Calu3 (cell line): ENCODE data around the gene BAZ1A. TPM values are rescaled to one million over a fixed set of nuclear protein-coding genes. Genes with fewer than 3 reads are reported as not detected.
"Not testable (repeated sequence)": the region's sequence is repeated elsewhere in the genome, so short reads cannot be mapped to it uniquely, and the experiment has no call there.

Experiments used
- BruUV-seq: library from RNA; stranded (reverse); fragments of 400-500 nt; replicated peaks from 2 replicates; lab custom pipeline; 2021; lab: Mats Ljungman, UMichigan
- CTCF ChIA-PET: fragments of 300-600 bp; sonication (Branson Sonifier 250); formaldehyde crosslinking; loops from one replicate; lab custom pipeline; 2022; ENCODE audit warnings: antibody characterized with exemption; lab: Charles Lee
- DNase-seq: peaks from one replicate; pipeline ENCODE4 v3.0.0; 2022
- H3K27ac Mint-ChIP-seq: one replicate; pipeline ENCODE4 v1.8.0; 2022; ENCODE audit warnings: mixed read lengths; ENCODE audit not compliant: unreplicated experiment
- H3K27me3 Mint-ChIP-seq: one replicate; pipeline ENCODE4 v1.8.0; 2022; ENCODE audit warnings: mixed read lengths; ENCODE audit not compliant: unreplicated experiment
- H3K36me3 Mint-ChIP-seq: one replicate; pipeline ENCODE4 v1.8.0; 2022; ENCODE audit warnings: mild to moderate bottlenecking, moderate library complexity, mixed read lengths; ENCODE audit not compliant: insufficient read depth, unreplicated experiment
- H3K4me1 Mint-ChIP-seq: one replicate; pipeline ENCODE4 v1.8.0; 2022; ENCODE audit warnings: mild to moderate bottlenecking, low read depth, mixed read lengths; ENCODE audit not compliant: unreplicated experiment
- H3K4me3 Mint-ChIP-seq: one replicate; pipeline ENCODE4 v1.8.0; 2022; ENCODE audit warnings: mild to moderate bottlenecking, low read depth, moderate library complexity, mixed read lengths; ENCODE audit not compliant: unreplicated experiment
- H3K9me3 Mint-ChIP-seq: one replicate; pipeline ENCODE4 v1.8.0; 2022; ENCODE audit warnings: low read depth, mixed read lengths; ENCODE audit not compliant: unreplicated experiment
- intact Hi-C: fragments of 100-400 bp; cut with micrococcal nuclease; formaldehyde crosslinking; loops from one replicate; pipeline ENCODE4 v1.10.0; 2022; ENCODE audit not compliant: unreplicated experiment
- total RNA-seq: library from RNA; stranded (reverse); gene quantifications from 2 replicates; pipeline ENCODE4 v1.2.3, GENCODE V29; 2022
- TF ChIP-seq, protein P1 (sequence below): fragments of 200-600 bp; IDR thresholded peaks from one replicate; pipeline ENCODE4 v1.8.0; 2022; ENCODE audit warnings: antibody characterized with exemption; ENCODE audit not compliant: unreplicated experiment

BAZ1A gene
- total RNA-seq, 1 experiment from 2014 or later = 35.7 TPM

- CTCF ChIA-PET = no interaction called here
These were observed 124.9 kb downstream of the BAZ1A start for GRCh38 chr14:34750233-34750632.

DNA sequence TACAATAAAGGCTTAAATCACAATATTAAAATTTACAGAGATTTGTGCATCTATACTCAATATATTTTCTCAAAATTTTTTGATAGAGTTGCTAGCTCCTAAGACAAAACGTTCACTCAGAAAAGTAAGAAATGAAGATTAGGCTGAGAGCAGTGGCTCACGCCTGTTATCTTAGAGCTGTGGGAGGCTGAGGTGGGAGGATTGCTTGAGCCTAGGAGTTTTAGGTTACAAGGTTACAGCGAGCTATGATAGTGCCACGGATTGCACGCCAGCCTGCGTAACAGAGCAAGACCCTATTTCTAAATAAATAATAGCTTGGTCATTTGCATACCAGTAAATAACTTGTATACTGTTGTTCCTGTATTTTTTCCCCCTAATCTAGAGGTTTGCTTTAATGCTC, 125.8 kb downstream of the BAZ1A start:
- no TSS peak for BruUV-seq
- H3K4me1 Mint-ChIP-seq = no peaks in the 10 kb centered on the region
- H3K27ac Mint-ChIP-seq = no peak overlapping the region
- no peaks in the 10 kb centered on the region for H3K27me3 Mint-ChIP-seq
- DNase-seq = no peak
- H3K9me3 Mint-ChIP-seq = no peaks in the 10 kb centered on the region
- TF ChIP-seq, protein P1, sequence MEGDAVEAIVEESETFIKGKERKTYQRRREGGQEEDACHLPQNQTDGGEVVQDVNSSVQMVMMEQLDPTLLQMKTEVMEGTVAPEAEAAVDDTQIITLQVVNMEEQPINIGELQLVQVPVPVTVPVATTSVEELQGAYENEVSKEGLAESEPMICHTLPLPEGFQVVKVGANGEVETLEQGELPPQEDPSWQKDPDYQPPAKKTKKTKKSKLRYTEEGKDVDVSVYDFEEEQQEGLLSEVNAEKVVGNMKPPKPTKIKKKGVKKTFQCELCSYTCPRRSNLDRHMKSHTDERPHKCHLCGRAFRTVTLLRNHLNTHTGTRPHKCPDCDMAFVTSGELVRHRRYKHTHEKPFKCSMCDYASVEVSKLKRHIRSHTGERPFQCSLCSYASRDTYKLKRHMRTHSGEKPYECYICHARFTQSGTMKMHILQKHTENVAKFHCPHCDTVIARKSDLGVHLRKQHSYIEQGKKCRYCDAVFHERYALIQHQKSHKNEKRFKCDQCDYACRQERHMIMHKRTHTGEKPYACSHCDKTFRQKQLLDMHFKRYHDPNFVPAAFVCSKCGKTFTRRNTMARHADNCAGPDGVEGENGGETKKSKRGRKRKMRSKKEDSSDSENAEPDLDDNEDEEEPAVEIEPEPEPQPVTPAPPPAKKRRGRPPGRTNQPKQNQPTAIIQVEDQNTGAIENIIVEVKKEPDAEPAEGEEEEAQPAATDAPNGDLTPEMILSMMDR = no peak
- H3K4me3 Mint-ChIP-seq = no peak overlapping the region
- H3K36me3 Mint-ChIP-seq = no peaks in the 10 kb centered on the region
- intact Hi-C loops = no loop called here
- CTCF ChIA-PET = no interaction called here

More at GRCh38 chr14:34750233-34750632, 124.9 kb downstream of the BAZ1A start:
- no TSS peak for BruUV-seq
- TF ChIP-seq, protein P1 = no peak
- no peaks in the 10 kb centered on the region for H3K27me3 Mint-ChIP-seq
- H3K27ac Mint-ChIP-seq = no peak overlapping the region
- H3K4me3 Mint-ChIP-seq = no peak overlapping the region
- H3K4me1 Mint-ChIP-seq = no peaks in the 10 kb centered on the region
- H3K9me3 Mint-ChIP-seq = no peaks in the 10 kb centered on the region
- no peak for DNase-seq
- H3K36me3 Mint-ChIP-seq = no peaks in the 10 kb centered on the region
- intact Hi-C loops = no loop called here

GRCh38 chr14:34742270-34743115, 132.7 kb downstream of the BAZ1A start:
- BruUV-seq = no TSS peak
- Mint-ChIP-seq H3K27ac (no peak overlapping the region), H3K4me3 (no peak overlapping the region), H3K36me3 (no peaks in the 10 kb centered on the region), H3K9me3 (no peaks in the 10 kb centered on the region), H3K4me1 (peaks cover 11% of the 10 kb centered on the region), H3K27me3 (no peaks in the 10 kb centered on the region)
- DNase-seq = no peak
- CTCF ChIA-PET = interaction anchor here (0.5 kb wide), 1 partner anchor 16 kb away, joined by 3 read pairs; no protein-coding TSS in a partner anchor
- TF ChIP-seq, protein P1 = no peak
- intact Hi-C loops = no loop called here

GRCh38 chr14:34741840-34742239, 133.3 kb downstream of the BAZ1A start:
- H3K4me3 Mint-ChIP-seq = no peak overlapping the region
- BruUV-seq = no TSS peak
- no peaks in the 10 kb centered on the region for H3K27me3 Mint-ChIP-seq
- peaks cover 11% of the 10 kb centered on the region for H3K4me1 Mint-ChIP-seq
- TF ChIP-seq, protein P1 = no peak
- intact Hi-C loops = no loop called here
- DNase-seq = no peak
- no peaks in the 10 kb centered on the region for H3K9me3 Mint-ChIP-seq
- H3K36me3 Mint-ChIP-seq = no peaks in the 10 kb centered on the region
- CTCF ChIA-PET = interaction anchor here (0.5 kb wide), 1 partner anchor 16 kb away, joined by 3 read pairs; no protein-coding TSS in a partner anchor
- no peak overlapping the region for H3K27ac Mint-ChIP-seq

DNA sequence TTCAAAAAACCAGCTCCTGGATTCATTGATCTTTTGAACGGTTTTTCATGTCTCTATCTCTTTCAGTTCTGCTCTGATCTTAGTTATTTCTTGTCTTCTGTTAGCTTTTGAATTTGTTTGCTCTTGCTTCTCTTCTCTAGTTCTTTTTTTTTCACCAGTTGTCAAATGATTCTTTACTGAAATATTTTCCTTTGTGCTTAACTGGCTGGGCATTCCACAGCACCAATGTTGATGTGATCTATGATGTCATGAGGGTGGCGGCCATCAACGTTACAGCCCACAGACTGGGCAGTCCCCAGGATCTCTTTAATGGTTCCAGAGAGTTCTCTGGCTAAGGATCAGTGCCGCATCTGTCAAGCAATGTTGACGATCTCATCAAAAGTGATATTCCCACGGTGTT, 135.0 kb downstream of the BAZ1A start:
- H3K27me3 Mint-ChIP-seq, DNase-seq, H3K27ac Mint-ChIP-seq, H3K36me3 Mint-ChIP-seq, CTCF ChIA-PET, intact Hi-C loops, H3K9me3 Mint-ChIP-seq, BruUV-seq, H3K4me3 Mint-ChIP-seq: not testable (repeated sequence)
- H3K4me1 Mint-ChIP-seq = peaks cover 12% of the 10 kb centered on the region

GRCh38 chr14:34737079-34737478, 138.1 kb downstream of the BAZ1A start:
- H3K9me3 Mint-ChIP-seq, H3K4me3 Mint-ChIP-seq, H3K36me3 Mint-ChIP-seq, CTCF ChIA-PET, BruUV-seq, H3K27me3 Mint-ChIP-seq, DNase-seq, intact Hi-C loops, H3K27ac Mint-ChIP-seq: not testable (repeated sequence)
- peaks cover 30% of the 10 kb centered on the region for H3K4me1 Mint-ChIP-seq
